ENCODE measurements around the gene CRYBG2.
"Not testable (repeated sequence)": the region's sequence is repeated elsewhere in the genome, so short reads cannot be mapped to it uniquely, and the experiment has no call there.

CRYBG2 gene

GRCh38 chr1:26300578-26301275 is 53.2 kb downstream of the CRYBG2 start:
- Histone ChIP-seq H3K4me1 (ENCODE audit: control insufficient read depth, insufficient read depth, low read length) (0 out of 2 replicates have a peak, but pooled peaks cover 2% of the 10 kb centered on the region), H3K9me3 (ENCODE audit: control insufficient read depth, insufficient read depth, low read length) (no peaks in the 10 kb centered on the region), H3K27ac (ENCODE audit: low read depth, low read length) (no peak overlapping the region), H3K27me3 (ENCODE audit: control insufficient read depth, insufficient read depth, low read length) (no peaks in the 10 kb centered on the region), H3K36me3 (ENCODE audit: control insufficient read depth, insufficient read depth, low read length) (no peaks in the 10 kb centered on the region), H3K4me3 (ENCODE audit: low read depth, low read length) (no peak overlapping the region), H3K9ac (ENCODE audit: low read depth, low read length) (no peak overlapping the region)

DNA sequence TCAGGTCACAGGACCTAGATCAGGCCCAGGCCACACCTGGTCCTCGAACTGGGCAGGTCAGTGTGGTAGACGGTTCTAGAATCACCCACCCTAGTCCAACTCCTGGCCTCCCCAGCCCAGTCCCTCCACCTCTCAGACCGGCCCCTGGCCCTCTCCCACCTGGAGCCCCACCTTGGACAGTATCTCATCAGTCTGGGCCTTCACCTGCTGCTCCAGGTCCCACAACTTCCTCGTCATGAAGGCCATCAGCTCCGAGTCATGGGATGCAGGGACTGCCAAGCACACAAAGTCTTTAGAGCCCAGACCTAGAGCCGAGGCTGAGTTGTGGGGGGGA is 56.2 kb downstream of the CRYBG2 start:
- H3K4me1 ChIP-seq (ENCODE audit: control insufficient read depth, insufficient read depth, low read length) = no peaks in the 10 kb centered on the region
- H3K27me3 ChIP-seq (ENCODE audit: control insufficient read depth, insufficient read depth, low read length) = no peaks in the 10 kb centered on the region
- H3K4me3 ChIP-seq (ENCODE audit: low read depth, low read length) = no peak overlapping the region
- no peaks in the 10 kb centered on the region for H3K36me3 ChIP-seq (ENCODE audit: control insufficient read depth, insufficient read depth, low read length)
- no peak overlapping the region for H3K27ac ChIP-seq (ENCODE audit: low read depth, low read length)
- H3K9me3 ChIP-seq (ENCODE audit: control insufficient read depth, insufficient read depth, low read length) = no peaks in the 10 kb centered on the region
- H3K9ac ChIP-seq (ENCODE audit: low read depth, low read length) = no peak overlapping the region

GRCh38 chr1:26297057-26297790 is 56.7 kb downstream of the CRYBG2 start:
- H3K27ac ChIP-seq (ENCODE audit: low read depth, low read length) = no peak overlapping the region

DNA sequence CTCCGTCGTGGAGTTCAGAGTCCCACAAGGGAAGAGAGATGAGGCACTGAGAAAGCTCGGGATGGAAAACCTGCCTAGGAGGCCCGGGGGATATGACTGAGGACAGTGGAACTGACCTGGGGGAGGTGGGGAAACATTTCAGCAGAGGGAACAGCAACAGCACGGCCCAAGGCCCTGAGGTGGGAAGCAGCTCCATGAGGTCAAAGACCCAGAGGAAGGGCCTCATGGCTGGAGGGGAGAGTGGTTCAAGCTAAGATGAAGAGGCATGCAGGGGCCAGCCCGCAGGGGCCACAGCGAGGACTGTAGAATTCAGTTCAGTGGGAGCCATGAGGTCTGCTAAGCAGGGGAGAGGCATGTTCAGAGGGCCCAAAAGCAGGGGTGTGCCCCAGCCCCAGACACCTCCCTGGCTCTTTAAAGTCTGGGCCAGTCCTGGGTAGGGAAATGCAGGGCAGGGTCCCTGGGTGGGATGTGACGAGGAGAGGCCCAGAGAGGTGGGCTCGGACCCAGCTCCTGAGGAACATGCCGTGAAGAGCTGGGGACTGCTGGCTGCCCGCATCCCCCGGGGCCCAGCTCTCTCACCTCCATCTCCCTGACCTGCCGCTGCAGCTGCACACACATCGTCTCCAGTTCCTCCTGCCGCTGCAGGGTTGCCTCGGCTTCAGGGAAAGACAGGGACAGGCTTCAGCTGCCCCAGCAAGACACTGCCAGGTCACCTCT is 57.4 kb downstream of the CRYBG2 start:
- no peaks in the 10 kb centered on the region for H3K27me3 ChIP-seq (ENCODE audit: control insufficient read depth, insufficient read depth, low read length)
- no peak overlapping the region for H3K9ac ChIP-seq (ENCODE audit: low read depth, low read length)
- H3K9me3 ChIP-seq (ENCODE audit: control insufficient read depth, insufficient read depth, low read length) = no peaks in the 10 kb centered on the region
- no peaks in the 10 kb centered on the region for H3K36me3 ChIP-seq (ENCODE audit: control insufficient read depth, insufficient read depth, low read length)
- no peak overlapping the region for H3K4me3 ChIP-seq (ENCODE audit: low read depth, low read length)
- no peaks in the 10 kb centered on the region for H3K4me1 ChIP-seq (ENCODE audit: control insufficient read depth, insufficient read depth, low read length)
- H3K27ac ChIP-seq (ENCODE audit: low read depth, low read length) = no peak overlapping the region

More at GRCh38 chr1:26297057-26297790, 56.7 kb downstream of the CRYBG2 start:
- no peaks in the 10 kb centered on the region for H3K27me3 ChIP-seq (ENCODE audit: control insufficient read depth, insufficient read depth, low read length)
- H3K36me3 ChIP-seq (ENCODE audit: control insufficient read depth, insufficient read depth, low read length) = no peaks in the 10 kb centered on the region
- no peaks in the 10 kb centered on the region for H3K4me1 ChIP-seq (ENCODE audit: control insufficient read depth, insufficient read depth, low read length)
- no peak overlapping the region for H3K4me3 ChIP-seq (ENCODE audit: low read depth, low read length)
- H3K9ac ChIP-seq (ENCODE audit: low read depth, low read length) = no peak overlapping the region
- H3K9me3 ChIP-seq (ENCODE audit: control insufficient read depth, insufficient read depth, low read length) = no peaks in the 10 kb centered on the region

DNA sequence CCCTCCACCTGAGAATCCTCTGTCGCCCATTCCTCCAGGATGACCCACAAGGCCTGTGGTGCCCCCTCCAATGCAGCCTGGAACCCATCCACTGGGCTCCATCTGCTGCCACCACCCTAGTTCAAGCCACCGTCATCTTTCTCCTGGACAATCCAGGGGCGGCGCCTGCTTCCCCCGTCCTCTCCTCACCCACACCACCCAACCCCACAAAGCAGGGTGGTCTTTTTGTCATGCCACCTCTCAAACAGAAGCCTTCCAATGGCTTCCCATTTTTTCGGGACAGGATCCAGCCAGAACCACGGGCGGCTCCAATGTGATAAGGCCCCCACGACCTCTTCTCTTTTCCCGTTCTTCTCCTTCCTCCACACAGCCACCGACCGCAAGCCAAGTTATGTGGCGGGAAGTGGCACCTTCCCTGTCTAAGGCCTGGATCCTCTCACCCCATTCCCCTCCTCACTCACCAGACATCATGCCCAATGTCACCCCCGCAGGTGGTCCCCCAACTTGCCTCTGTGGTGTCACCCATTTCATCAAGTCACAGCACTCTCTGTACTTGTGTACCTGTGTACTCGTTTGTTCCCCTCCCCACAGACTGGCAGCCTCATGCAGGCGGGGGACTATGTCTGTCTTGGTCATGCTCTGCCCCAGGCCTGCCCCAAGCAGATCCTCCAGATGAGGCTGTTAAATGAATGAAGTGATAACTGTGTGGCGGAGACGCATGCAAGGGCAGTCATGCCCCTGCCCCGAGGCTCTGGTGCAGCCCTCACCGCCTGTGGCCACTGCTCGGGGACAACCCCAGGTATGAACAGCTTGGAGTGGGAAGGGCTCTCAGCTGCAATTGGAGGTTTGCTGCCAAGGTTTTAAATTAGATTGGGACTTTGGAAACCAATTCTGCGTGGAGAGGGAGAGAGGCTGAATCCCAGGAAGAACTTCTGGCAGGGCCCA is 58.5 kb downstream of the CRYBG2 start:
- H3K27ac ChIP-seq (ENCODE audit: low read depth, low read length) = no peak overlapping the region
- no peak overlapping the region for H3K4me3 ChIP-seq (ENCODE audit: low read depth, low read length)
- H3K4me1 ChIP-seq (ENCODE audit: control insufficient read depth, insufficient read depth, low read length) = peaks cover 10% of the 10 kb centered on the region; the same call in 1 of the 2 replicates
- H3K27me3 ChIP-seq (ENCODE audit: control insufficient read depth, insufficient read depth, low read length) = no peaks in the 10 kb centered on the region
- H3K9ac ChIP-seq (ENCODE audit: low read depth, low read length) = no peak overlapping the region
- H3K36me3 ChIP-seq (ENCODE audit: control insufficient read depth, insufficient read depth, low read length) = no peaks in the 10 kb centered on the region
- H3K9me3 ChIP-seq (ENCODE audit: control insufficient read depth, insufficient read depth, low read length) = no peaks in the 10 kb centered on the region

DNA sequence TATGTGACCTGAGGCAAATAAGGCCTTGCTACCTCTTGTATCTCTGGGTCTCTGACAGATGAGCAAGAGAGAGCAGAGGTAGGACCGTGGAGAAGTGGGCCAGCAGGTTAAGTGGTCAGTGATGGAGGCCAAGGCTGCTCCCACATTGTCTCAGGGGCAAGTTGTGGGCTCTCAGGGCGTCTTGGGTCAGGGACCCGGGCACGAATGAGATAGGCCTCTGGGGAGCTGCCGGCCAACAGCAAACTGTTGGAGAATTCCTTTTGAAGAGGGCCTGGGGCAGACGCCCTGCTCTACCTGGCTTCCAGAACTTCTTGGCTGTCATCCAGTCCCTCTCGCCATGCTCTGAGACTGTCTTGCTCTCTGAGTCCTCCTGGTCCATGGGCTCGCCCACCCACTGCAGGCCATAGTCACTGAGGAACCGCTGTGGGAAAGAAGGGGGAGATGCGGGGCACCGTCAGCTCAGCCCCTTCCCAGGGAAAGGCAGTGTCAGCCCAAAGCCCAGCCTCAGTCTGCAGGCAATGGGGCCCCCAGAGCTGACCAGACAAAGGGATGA is 59.9 kb downstream of the CRYBG2 start:
- Histone ChIP-seq H3K27ac (ENCODE audit: low read depth, low read length) (no peak overlapping the region), H3K27me3 (ENCODE audit: control insufficient read depth, insufficient read depth, low read length) (no peaks in the 10 kb centered on the region), H3K36me3 (ENCODE audit: control insufficient read depth, insufficient read depth, low read length) (no peaks in the 10 kb centered on the region), H3K9me3 (ENCODE audit: control insufficient read depth, insufficient read depth, low read length) (no peaks in the 10 kb centered on the region), H3K4me3 (ENCODE audit: low read depth, low read length) (no peak overlapping the region), H3K4me1 (ENCODE audit: control insufficient read depth, insufficient read depth, low read length) (peaks cover 15% of the 10 kb centered on the region; the same call in 1 of the 2 replicates), H3K9ac (ENCODE audit: low read depth, low read length) (no peak overlapping the region)

- H3K9me3 ChIP-seq (ENCODE audit: control insufficient read depth, insufficient read depth, low read length); H3K27me3 ChIP-seq (ENCODE audit: control insufficient read depth, insufficient read depth, low read length); H3K36me3 ChIP-seq (ENCODE audit: control insufficient read depth, insufficient read depth, low read length); H3K27ac ChIP-seq (ENCODE audit: low read depth, low read length); H3K9ac ChIP-seq (ENCODE audit: low read depth, low read length); H3K4me3 ChIP-seq (ENCODE audit: low read depth, low read length): not testable (repeated sequence)
- peaks cover 15% of the 10 kb centered on the region; the same call in 1 of the 2 replicates for H3K4me1 ChIP-seq (ENCODE audit: control insufficient read depth, insufficient read depth, low read length)
Observed at GRCh38 chr1:26292735-26293134, 61.2 kb downstream of the CRYBG2 start.

DNA sequence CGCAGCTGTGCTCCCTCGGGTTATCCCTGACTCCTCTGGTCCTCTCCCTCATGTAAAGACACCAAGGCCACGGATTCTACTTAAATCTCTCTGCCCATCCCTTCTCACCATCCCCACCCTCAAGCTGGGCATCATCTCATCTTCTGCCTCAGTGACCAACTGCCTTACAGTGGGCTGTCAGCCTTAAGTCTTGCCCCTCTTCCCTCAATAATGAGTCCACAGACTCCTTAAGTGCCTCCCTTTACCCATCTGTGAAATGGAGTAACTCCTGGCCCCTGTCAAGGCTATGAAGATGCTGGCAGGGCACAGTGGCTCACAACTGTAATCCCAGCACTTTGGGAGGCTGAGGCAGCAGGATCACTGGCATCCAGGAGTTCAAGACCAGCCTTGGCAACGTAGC is 62.0 kb downstream of the CRYBG2 start:
- Histone ChIP-seq H3K27ac (ENCODE audit: low read depth, low read length) (no peak overlapping the region), H3K9ac (ENCODE audit: low read depth, low read length) (no peak overlapping the region)

DNA sequence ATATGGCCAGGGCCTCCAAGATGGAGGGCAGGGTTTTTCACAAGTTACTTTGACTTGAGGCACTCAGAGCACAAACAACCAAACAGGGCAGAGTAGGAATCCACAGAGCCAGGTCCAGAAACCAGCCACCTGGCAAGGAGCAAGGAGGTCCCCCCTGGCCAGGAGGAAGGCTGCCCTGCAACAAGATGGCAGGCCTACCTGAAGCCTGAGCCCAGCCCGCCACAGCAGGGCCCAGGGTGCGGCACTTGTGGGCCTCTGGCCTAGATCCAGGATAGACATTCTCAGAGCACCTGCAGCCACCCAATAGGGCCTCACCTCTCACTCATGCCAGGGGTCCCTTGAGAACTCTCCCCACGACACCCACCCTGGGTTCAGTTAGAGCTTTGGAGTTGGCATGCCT is 62.5 kb downstream of the CRYBG2 start:
- H3K4me1 ChIP-seq (ENCODE audit: control insufficient read depth, insufficient read depth, low read length) = peaks cover 15% of the 10 kb centered on the region; the same call in 1 of the 2 replicates

More for the DNA sequence above, 62.0 kb downstream of the CRYBG2 start:
- Histone ChIP-seq H3K4me1 (ENCODE audit: control insufficient read depth, insufficient read depth, low read length) (peaks cover 15% of the 10 kb centered on the region; the same call in 1 of the 2 replicates), H3K27me3 (ENCODE audit: control insufficient read depth, insufficient read depth, low read length) (no peaks in the 10 kb centered on the region), H3K4me3 (ENCODE audit: low read depth, low read length) (no peak overlapping the region), H3K36me3 (ENCODE audit: control insufficient read depth, insufficient read depth, low read length) (no peaks in the 10 kb centered on the region), H3K9me3 (ENCODE audit: control insufficient read depth, insufficient read depth, low read length) (no peaks in the 10 kb centered on the region)

DNA sequence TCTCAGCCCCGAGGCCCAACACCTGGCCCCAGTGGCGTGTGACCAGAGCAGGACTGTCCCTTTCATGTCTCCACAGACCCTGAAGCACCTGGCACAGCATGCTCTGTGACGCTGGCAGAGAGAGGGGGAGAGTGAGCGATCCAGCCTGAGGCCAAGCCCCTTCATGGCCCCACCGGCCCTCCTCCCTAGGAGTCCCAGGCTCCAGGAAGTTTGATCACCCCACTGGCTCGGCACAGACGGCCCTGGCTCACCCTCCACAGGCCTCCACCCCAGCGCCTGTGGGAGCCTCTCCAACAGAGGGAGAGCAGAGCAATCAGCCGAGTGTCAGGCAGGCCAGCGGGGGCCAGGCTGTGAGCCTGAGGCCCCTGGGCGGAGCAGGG is 63.1 kb downstream of the CRYBG2 start:
- Histone ChIP-seq H3K27me3 (ENCODE audit: control insufficient read depth, insufficient read depth, low read length) (no peaks in the 10 kb centered on the region), H3K4me1 (ENCODE audit: control insufficient read depth, insufficient read depth, low read length) (peaks cover 15% of the 10 kb centered on the region; the same call in 1 of the 2 replicates), H3K9me3 (ENCODE audit: control insufficient read depth, insufficient read depth, low read length) (no peaks in the 10 kb centered on the region), H3K36me3 (ENCODE audit: control insufficient read depth, insufficient read depth, low read length) (no peaks in the 10 kb centered on the region), H3K9ac (ENCODE audit: low read depth, low read length) (no peak overlapping the region), H3K27ac (ENCODE audit: low read depth, low read length) (no peak overlapping the region), H3K4me3 (ENCODE audit: low read depth, low read length) (no peak overlapping the region)

More for the DNA sequence above, 62.5 kb downstream of the CRYBG2 start:
- Histone ChIP-seq H3K27ac (ENCODE audit: low read depth, low read length) (no peak overlapping the region), H3K36me3 (ENCODE audit: control insufficient read depth, insufficient read depth, low read length) (no peaks in the 10 kb centered on the region), H3K9ac (ENCODE audit: low read depth, low read length) (no peak overlapping the region), H3K9me3 (ENCODE audit: control insufficient read depth, insufficient read depth, low read length) (no peaks in the 10 kb centered on the region), H3K4me3 (ENCODE audit: low read depth, low read length) (no peak overlapping the region), H3K27me3 (ENCODE audit: control insufficient read depth, insufficient read depth, low read length) (no peaks in the 10 kb centered on the region)

Data from HUES48 (cell line).